Chondrocyte (in vitro differentiated cells): ENCODE data around the gene CPLX3. TPM values are rescaled to one million over a fixed set of nuclear protein-coding genes. Genes with fewer than 3 reads are reported as not detected.

Source experiments
- DNase-seq: peaks from one replicate; pipeline ENCODE4 v3.0.0; 2021; ENCODE audit warnings: mixed read lengths, low spot score
- H3K27ac Mint-ChIP-seq: one replicate; pipeline ENCODE4 v1.8.0; 2021; ENCODE audit warnings: mild to moderate bottlenecking, moderate library complexity, mixed read lengths; ENCODE audit not compliant: unreplicated experiment
- H3K27me3 Mint-ChIP-seq: 2 replicates; pipeline ENCODE4 v1.8.0; 2021; ENCODE audit warnings: low read depth, mixed read lengths
- H3K36me3 Mint-ChIP-seq: 2 replicates; pipeline ENCODE4 v1.8.0; 2021; ENCODE audit warnings: low read depth, mixed read lengths
- H3K4me1 Mint-ChIP-seq: 2 replicates; pipeline ENCODE4 v1.8.0; 2021; ENCODE audit warnings: low read depth, mild to moderate bottlenecking, mixed read lengths
- H3K4me3 Mint-ChIP-seq: one replicate; pipeline ENCODE4 v1.8.0; 2021; ENCODE audit warnings: mild to moderate bottlenecking, moderate library complexity, mixed read lengths; ENCODE audit not compliant: unreplicated experiment
- H3K9me3 Mint-ChIP-seq: 2 replicates; pipeline ENCODE4 v1.8.0; 2021; ENCODE audit warnings: low read depth, mixed read lengths
- CTCF ChIP-seq: fragments of 200-600 bp; sonication (generic); IDR thresholded peaks from 2 replicates; pipeline ENCODE4 v1.5.0; 2021; ENCODE audit warnings: antibody characterized with exemption, mild to moderate bottlenecking, moderate library complexity
- total RNA-seq: library from RNA; stranded (reverse); gene quantifications from 3 replicates; pipeline ENCODE4 v1.2.1, GENCODE V29; 2021

CPLX3 gene
- total RNA-seq, 1 donor from 2014 or later: not detected

GRCh38 chr15:74845208-74845568, 18.8 kb downstream of the CPLX3 start:
- TF ChIP-seq CTCF: no peak
- no peak overlapping the region for H3K4me3 Mint-ChIP-seq
- H3K4me1 Mint-ChIP-seq: peaks cover 22% of the 10 kb centered on the region
- H3K27ac Mint-ChIP-seq: no peak overlapping the region
- H3K9me3 Mint-ChIP-seq: no peaks in the 10 kb centered on the region
- peaks cover 21% of the 10 kb centered on the region for H3K36me3 Mint-ChIP-seq
- no peaks in the 10 kb centered on the region for H3K27me3 Mint-ChIP-seq
- no peak for DNase-seq

GRCh38 chr15:74845581-74845980, 19.2 kb downstream of the CPLX3 start:
- H3K9me3 Mint-ChIP-seq: no peaks in the 10 kb centered on the region
- H3K4me1 Mint-ChIP-seq: peaks cover 22% of the 10 kb centered on the region
- no peak for DNase-seq
- H3K36me3 Mint-ChIP-seq: peaks cover 21% of the 10 kb centered on the region
- H3K27ac Mint-ChIP-seq: no peak overlapping the region
- H3K4me3 Mint-ChIP-seq: no peak overlapping the region
- TF ChIP-seq CTCF: no peak
- H3K27me3 Mint-ChIP-seq: no peaks in the 10 kb centered on the region

DNA sequence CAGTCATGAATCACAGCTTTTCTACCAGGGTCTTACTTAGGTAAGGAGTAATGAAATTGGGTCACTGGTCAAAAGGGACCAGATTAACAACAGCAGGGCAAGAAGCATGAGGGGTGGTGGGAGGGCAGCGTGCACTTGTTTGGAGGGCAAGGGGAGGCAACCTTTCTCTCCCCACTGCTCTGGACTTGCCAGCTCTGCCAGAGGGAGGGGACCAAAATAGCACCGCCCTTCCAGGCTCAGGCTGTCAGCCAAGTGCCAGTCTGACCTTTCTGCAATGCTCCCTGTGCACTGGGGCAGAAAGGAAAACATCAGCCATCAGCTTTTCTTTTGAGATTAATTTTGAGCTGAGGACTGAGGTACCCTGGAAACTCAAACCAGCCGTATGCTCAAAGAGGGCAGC, 21.0 kb downstream of the CPLX3 start:
- H3K36me3 Mint-ChIP-seq: peaks cover 26% of the 10 kb centered on the region
- H3K27me3 Mint-ChIP-seq: no peaks in the 10 kb centered on the region
- peaks cover 9% of the 10 kb centered on the region for H3K4me1 Mint-ChIP-seq
- H3K4me3 Mint-ChIP-seq: no peak overlapping the region
- no peak for DNase-seq
- H3K9me3 Mint-ChIP-seq: no peaks in the 10 kb centered on the region
- no peak overlapping the region for H3K27ac Mint-ChIP-seq
- no peak for TF ChIP-seq CTCF

GRCh38 chr15:74850393-74850792, 24.0 kb downstream of the CPLX3 start:
- peaks cover 24% of the 10 kb centered on the region for H3K36me3 Mint-ChIP-seq
- DNase-seq: no peak
- H3K9me3 Mint-ChIP-seq: no peaks in the 10 kb centered on the region
- TF ChIP-seq CTCF: no peak
- no peak overlapping the region for H3K4me3 Mint-ChIP-seq
- H3K4me1 Mint-ChIP-seq: no peaks in the 10 kb centered on the region
- no peak overlapping the region for H3K27ac Mint-ChIP-seq
- H3K27me3 Mint-ChIP-seq: no peaks in the 10 kb centered on the region

DNA sequence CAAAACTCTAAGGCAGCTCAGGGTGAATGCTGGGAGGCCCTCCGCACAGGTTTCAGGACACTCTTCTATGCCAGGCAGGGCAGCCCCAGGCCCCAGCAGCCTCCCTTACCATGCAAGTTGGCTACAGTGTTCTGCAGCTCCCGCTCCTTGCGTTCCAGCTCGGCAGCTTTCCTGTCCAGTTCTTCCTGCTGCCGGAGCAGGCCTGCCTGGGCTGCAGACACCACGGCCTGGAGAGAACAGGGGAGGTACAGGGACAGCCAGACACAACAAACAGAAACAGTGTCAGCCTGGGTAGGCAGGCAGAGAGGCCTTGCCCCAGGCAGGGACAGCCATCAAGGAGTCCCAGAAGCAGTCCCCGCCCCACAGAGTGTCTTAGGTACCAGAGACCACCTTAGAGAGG, 25.5 kb downstream of the CPLX3 start:
- DNase-seq: no peak
- Mint-ChIP-seq H3K4me1 (peaks cover 5% of the 10 kb centered on the region), H3K27me3 (no peaks in the 10 kb centered on the region), H3K27ac (no peak overlapping the region), H3K9me3 (no peaks in the 10 kb centered on the region), H3K4me3 (no peak overlapping the region), H3K36me3 (peaks cover 22% of the 10 kb centered on the region)
- no peak for TF ChIP-seq CTCF
